ENCODE data around the gene WASF3. TPM values are rescaled to one million over a fixed set of nuclear protein-coding genes. Genes with fewer than 3 reads are reported as not detected.

WASF3 gene
- total and polyA plus RNA-seq, 4 donors: 0.82 to 4.9 (median 2.3) TPM

DNA sequence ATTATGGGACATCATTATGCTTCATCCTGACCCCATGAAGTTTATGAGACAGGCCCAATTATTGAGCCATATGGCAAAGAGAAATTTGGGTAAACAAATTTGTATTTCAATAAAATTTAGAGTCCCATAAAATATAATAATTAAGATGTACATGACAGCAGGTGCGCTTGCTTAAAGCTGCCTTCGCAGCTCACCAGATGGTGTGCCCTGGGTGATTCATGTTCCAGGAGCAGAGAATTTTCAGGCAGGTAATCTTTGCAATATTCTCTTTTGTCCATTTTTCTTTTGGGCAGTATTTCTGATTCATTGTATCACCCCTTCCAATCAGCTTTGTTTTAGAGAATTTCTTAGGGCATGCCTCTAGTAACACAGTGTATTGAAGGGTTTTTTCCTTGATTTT lies 39.5 kb upstream of the WASF3 start:
- Histone ChIP-seq H3K27me3 (ENCODE audit: control insufficient read depth in 4 of 4, insufficient read depth in 4 of 4, low read length in 3 of 4) (peaks cover 0 to 2% (median 1%) of the 10 kb centered on the region in 4 donors), H3K9me3 (ENCODE audit: control insufficient read depth in 4 of 4, low read length in 3 of 4) (peaks cover 0 to 4% (median 0%) of the 10 kb centered on the region in 4 donors), H3K4me1 (ENCODE audit: control insufficient read depth in 4 of 4, insufficient read depth in 4 of 4, low read length in 3 of 4) (no peaks in the 10 kb centered on the region), H3K4me3 (ENCODE audit: low read depth in 1 of 3, low read length in 3 of 3) (no peak overlapping the region), H3K36me3 (ENCODE audit: control insufficient read depth in 4 of 4, insufficient read depth in 3 of 4, low read depth in 1 of 4, low read length in 3 of 4) (no peaks in the 10 kb centered on the region), H3K9ac (ENCODE audit: low read depth in 1 of 2, low read length in 2 of 2) (no peak overlapping the region), H3K27ac (ENCODE audit: low read depth in 1 of 2, low read length in 2 of 2) (no peak overlapping the region)
- 79% methylated on average over 2 of the region's 2 CpGs for WGBS
- TF ChIP-seq HNF4A (conservative IDR thresholded peaks at IDR 0.05): no peak
- no peak for TF ChIP-seq RAD21 (IDR thresholded peaks at IDR 0.05)
- TF ChIP-seq, protein P1, sequence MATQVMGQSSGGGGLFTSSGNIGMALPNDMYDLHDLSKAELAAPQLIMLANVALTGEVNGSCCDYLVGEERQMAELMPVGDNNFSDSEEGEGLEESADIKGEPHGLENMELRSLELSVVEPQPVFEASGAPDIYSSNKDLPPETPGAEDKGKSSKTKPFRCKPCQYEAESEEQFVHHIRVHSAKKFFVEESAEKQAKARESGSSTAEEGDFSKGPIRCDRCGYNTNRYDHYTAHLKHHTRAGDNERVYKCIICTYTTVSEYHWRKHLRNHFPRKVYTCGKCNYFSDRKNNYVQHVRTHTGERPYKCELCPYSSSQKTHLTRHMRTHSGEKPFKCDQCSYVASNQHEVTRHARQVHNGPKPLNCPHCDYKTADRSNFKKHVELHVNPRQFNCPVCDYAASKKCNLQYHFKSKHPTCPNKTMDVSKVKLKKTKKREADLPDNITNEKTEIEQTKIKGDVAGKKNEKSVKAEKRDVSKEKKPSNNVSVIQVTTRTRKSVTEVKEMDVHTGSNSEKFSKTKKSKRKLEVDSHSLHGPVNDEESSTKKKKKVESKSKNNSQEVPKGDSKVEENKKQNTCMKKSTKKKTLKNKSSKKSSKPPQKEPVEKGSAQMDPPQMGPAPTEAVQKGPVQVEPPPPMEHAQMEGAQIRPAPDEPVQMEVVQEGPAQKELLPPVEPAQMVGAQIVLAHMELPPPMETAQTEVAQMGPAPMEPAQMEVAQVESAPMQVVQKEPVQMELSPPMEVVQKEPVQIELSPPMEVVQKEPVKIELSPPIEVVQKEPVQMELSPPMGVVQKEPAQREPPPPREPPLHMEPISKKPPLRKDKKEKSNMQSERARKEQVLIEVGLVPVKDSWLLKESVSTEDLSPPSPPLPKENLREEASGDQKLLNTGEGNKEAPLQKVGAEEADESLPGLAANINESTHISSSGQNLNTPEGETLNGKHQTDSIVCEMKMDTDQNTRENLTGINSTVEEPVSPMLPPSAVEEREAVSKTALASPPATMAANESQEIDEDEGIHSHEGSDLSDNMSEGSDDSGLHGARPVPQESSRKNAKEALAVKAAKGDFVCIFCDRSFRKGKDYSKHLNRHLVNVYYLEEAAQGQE (IDR thresholded peaks at IDR 0.05): no peak
- no peak for TF ChIP-seq TAF1 (conservative IDR thresholded peaks at IDR 0.05)
- TF ChIP-seq, protein P2, sequence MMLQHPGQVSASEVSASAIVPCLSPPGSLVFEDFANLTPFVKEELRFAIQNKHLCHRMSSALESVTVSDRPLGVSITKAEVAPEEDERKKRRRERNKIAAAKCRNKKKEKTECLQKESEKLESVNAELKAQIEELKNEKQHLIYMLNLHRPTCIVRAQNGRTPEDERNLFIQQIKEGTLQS (IDR thresholded peaks at IDR 0.05): no peak
- TF ChIP-seq FOXA1 (IDR thresholded peaks at IDR 0.05): no peak
- TF ChIP-seq FOXA2 (IDR thresholded peaks at IDR 0.05): no peak
- TF ChIP-seq NR2F2 (IDR thresholded peaks at IDR 0.05): no peak
- no peak for TF ChIP-seq YY1 (IDR thresholded peaks at IDR 0.05)
- TF ChIP-seq SP1 (IDR thresholded peaks at IDR 0.05): no peak
- TF ChIP-seq, protein P3, sequence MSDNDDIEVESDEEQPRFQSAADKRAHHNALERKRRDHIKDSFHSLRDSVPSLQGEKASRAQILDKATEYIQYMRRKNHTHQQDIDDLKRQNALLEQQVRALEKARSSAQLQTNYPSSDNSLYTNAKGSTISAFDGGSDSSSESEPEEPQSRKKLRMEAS (IDR thresholded peaks at IDR 0.05): no peak
- TF ChIP-seq GABPA (IDR thresholded peaks at IDR 0.05 in 1 of 2, conservative IDR thresholded peaks at IDR 0.05 in 1 of 2): no peak
- TF ChIP-seq JUND (IDR thresholded peaks at IDR 0.05): no peak
- TF ChIP-seq, protein P4, sequence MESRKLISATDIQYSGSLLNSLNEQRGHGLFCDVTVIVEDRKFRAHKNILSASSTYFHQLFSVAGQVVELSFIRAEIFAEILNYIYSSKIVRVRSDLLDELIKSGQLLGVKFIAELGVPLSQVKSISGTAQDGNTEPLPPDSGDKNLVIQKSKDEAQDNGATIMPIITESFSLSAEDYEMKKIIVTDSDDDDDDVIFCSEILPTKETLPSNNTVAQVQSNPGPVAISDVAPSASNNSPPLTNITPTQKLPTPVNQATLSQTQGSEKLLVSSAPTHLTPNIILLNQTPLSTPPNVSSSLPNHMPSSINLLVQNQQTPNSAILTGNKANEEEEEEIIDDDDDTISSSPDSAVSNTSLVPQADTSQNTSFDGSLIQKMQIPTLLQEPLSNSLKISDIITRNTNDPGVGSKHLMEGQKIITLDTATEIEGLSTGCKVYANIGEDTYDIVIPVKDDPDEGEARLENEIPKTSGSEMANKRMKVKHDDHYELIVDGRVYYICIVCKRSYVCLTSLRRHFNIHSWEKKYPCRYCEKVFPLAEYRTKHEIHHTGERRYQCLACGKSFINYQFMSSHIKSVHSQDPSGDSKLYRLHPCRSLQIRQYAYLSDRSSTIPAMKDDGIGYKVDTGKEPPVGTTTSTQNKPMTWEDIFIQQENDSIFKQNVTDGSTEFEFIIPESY (IDR thresholded peaks at IDR 0.05): no peak
- TF ChIP-seq, protein P5, sequence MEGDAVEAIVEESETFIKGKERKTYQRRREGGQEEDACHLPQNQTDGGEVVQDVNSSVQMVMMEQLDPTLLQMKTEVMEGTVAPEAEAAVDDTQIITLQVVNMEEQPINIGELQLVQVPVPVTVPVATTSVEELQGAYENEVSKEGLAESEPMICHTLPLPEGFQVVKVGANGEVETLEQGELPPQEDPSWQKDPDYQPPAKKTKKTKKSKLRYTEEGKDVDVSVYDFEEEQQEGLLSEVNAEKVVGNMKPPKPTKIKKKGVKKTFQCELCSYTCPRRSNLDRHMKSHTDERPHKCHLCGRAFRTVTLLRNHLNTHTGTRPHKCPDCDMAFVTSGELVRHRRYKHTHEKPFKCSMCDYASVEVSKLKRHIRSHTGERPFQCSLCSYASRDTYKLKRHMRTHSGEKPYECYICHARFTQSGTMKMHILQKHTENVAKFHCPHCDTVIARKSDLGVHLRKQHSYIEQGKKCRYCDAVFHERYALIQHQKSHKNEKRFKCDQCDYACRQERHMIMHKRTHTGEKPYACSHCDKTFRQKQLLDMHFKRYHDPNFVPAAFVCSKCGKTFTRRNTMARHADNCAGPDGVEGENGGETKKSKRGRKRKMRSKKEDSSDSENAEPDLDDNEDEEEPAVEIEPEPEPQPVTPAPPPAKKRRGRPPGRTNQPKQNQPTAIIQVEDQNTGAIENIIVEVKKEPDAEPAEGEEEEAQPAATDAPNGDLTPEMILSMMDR (IDR thresholded peaks at IDR 0.05; ENCODE audit: low read depth, low read length, missing input control): no peak
- no peak for TF ChIP-seq EGR1 (IDR thresholded peaks at IDR 0.05; ENCODE audit: low read depth in 2 of 2)
- TF ChIP-seq RXRA (IDR thresholded peaks at IDR 0.05): no peak
- no peak for TF ChIP-seq HNF4G (IDR thresholded peaks at IDR 0.05)
- DNase-seq (ENCODE audit: low spot score): no peak
